KBM-7 (cell line): ENCODE results near the gene SLC39A11.
"Not testable (repeated sequence)": the region's sequence is repeated elsewhere in the genome, so short reads cannot be mapped to it uniquely, and the experiment has no call there.

ENCODE experiments used
- DNase-seq: peaks from one replicate; pipeline ENCODE4 v3.0.0-alpha.2; 2015
- in situ Hi-C: fragments of 300-500 bp; cut with MboI; formaldehyde crosslinking; loops from 2 replicates; pipeline ENCODE4 v1.14.3; 2020; ENCODE audit warnings: low sequenced_read_pairs, low pct_unique_long_range_greater_than_20kb, mixed read lengths

The SLC39A11 gene

DNA sequence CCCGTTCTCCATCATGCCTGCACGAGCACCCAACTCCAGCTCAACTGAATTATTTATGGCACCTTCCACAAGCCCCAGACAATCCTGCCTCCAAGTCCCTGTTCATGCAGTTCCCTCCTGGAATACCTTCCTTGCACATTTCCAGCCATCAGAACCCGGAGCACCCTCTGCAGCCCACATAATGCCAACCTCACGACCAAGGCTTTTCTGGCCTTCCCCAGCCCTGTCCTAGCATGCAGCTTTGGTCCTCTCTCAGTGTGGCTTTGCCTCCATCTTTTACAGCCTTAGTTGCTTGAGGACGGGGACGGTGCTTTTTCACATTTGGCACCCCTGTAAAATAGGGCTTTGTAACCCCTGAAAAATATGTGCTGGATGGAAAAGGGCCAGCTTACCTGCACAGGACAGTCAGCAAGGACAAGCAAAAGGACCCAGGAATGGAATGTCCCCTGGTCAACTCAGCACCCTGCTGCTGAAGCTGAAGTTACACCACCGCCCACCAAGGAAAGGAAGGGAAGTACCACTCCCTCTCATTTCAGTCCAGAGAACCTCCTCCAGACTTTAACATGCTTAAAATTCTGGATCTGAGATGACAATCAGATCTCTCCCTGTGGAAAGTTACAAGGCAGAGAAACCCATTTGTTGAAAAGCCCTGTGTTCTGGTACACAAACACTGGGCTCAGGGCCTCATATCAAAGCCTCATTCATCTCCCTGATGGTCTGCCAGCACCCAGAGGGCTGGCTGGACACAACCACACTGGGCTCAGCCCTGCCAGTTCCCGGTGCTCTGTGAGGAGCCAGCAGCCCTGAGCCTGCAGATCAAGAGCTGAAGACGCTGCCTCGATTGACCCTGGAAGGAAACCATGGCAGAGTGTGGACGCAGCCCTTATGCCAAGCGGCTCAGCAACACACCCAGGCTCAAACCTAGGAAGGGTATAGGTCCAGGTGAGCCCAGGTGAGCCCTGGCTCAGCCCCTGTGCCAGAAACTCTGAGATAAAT is 2.9 kb downstream of the SLC39A11 start:
- in situ Hi-C loops = no loop called here
- no peak for DNase-seq

DNA sequence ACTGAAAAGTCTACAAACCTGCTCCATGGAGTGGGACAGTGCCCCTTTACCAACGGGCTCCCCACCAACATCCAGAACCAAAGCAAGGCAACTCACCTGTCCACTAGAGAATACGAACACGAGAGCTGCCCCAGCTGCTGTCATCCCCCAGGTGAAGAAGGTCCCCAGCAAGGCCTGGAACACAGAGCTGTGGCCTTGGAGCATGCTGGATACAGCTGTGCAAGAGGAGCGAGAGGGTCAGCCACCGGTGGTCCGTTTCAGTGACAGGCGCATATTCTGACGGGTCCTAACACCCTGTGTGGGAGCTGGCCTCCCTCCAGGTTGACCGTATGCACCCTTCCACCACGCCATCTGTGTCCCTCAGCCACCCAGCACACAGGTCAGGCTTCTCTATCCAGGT is 3.9 kb downstream of the SLC39A11 start:
- DNase-seq = no peak

GRCh38 chr17:73083432-73083831 is 9.1 kb downstream of the SLC39A11 start:
- in situ Hi-C loops = no loop called here
- no peak for DNase-seq

More for the DNA sequence above, 3.9 kb downstream of the SLC39A11 start:
- in situ Hi-C loops = no loop called here

- DNase-seq = no peak
- in situ Hi-C loops = no loop called here
Observed at GRCh38 chr17:73074566-73074965, 17.9 kb downstream of the SLC39A11 start.

- in situ Hi-C loops = no loop called here
- peak; percentile 42 for DNase-seq
Observed at GRCh38 chr17:73072219-73072962, 20.1 kb downstream of the SLC39A11 start.

DNA sequence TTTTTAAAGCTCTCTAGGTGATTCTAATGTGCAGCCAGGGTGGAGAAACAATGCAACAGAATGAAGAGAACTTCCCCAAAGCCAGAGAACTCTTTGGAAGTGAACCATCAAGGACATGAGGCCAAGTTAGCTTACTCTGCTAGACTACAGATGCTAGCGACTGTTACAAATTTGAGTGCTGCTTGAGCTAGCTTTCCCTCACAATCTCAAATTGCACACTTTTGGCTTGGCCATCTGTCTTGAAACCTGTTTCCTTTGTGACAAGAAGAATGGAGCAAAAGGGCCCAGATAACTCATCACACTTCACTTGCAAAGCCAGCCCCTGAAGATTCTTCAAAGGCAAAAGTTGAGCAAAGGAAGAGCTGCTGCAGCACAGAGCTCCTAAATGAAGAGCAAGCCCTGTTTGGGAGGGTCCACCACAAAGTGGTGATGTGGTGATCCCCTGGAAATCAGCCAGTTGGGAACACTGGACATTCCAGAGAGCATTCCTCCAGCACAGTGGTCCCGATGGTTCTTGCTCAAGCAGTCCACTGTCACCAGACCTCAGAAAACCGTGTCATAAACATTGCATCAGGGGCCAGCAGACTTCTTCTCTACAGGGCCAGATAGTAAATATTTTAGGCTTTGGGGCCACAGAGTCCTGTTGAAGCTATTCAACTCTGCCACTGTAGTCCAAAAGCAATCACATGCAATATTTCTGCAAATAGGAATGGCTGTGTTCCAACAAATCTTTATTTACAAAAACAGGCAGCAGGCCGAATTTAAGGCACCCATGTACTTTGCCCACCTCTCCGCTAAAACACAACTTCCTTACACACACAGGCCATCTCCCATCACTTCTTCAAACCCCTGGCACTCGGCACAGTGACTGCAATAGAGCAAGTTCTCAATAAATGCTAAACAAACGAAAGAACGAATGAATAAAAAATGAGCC is 21.2 kb downstream of the SLC39A11 start:
- DNase-seq = no peak
- in situ Hi-C loops = no loop called here

DNA sequence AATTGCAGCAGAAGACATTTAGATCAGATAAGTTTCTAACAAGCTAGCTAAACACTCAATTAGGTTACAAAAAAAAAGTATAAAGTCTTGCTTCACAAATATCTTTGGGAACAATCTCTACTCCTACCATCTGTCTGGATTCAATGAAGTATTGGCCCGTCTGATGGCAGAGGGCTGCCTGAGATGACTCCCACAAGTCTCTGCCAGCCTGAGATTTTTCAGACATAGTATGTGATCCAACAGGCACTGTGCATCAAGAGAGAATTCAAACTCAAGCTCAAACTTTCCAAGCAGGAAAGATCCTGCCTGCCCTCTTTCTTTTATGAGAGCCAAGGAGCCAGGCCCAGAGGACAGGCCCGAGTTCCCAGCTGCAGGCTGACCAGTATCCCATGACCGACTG is 22.6 kb downstream of the SLC39A11 start:
- DNase-seq = no peak
- in situ Hi-C loops = no loop called here

DNA sequence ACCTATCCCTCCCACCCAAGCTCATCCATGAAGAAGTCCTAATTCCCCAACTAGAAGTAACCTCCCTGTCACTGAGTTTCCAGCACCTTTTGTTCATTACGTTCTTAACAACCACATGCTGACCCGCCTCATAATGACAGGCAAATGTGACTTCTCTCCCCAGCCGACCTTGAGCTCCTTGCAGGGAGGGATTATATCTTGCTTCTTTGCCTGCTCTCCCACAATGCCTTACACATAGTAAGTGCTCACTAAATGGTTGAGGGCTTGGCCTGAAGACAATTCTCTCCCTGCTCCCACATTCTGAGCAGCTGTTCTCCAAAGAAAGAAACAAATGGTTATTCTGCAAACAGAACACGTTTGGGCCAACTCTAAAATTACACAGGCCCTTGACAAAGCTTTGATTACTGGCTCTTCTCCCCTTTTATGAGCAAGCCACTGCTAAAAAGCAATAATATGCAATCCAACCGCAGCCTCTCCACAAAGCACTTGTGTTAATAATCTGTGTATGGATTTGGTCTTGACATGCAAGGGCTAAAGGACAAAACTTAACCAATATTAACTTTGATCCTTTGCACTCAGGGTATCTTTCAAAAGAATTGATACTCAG is 23.2 kb downstream of the SLC39A11 start:
- in situ Hi-C loops = no loop called here
- no peak for DNase-seq

GRCh38 chr17:73068322-73069153 is 23.9 kb downstream of the SLC39A11 start:
- DNase-seq = no peak
- in situ Hi-C loops = no loop called here

GRCh38 chr17:73067699-73068098 is 24.8 kb downstream of the SLC39A11 start:
- DNase-seq, in situ Hi-C loops: not testable (repeated sequence)

DNA sequence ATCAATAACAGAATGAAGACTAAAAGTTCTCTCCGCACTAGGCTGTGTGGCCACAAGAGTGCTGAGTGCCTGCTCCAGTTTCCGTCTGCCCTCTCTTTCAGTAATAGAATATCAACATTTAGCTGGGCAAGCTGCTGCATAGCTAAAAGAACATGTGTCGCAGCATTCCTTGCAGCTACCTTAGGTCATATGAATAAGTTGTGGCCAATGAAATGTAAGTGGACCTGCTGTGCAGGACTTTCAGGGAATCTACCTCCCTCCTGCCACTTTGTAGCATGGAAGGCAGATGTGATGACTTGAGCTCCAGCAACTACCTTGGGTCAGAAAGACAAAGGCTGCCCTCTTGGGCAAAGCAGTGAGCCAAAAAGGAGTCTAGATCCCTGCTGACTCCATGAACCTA is 25.4 kb downstream of the SLC39A11 start:
- DNase-seq = no peak
- in situ Hi-C loops = no loop called here

GRCh38 chr17:73066148-73066884 is 26.2 kb downstream of the SLC39A11 start:
- in situ Hi-C loops = no loop called here
- DNase-seq = no peak

DNA sequence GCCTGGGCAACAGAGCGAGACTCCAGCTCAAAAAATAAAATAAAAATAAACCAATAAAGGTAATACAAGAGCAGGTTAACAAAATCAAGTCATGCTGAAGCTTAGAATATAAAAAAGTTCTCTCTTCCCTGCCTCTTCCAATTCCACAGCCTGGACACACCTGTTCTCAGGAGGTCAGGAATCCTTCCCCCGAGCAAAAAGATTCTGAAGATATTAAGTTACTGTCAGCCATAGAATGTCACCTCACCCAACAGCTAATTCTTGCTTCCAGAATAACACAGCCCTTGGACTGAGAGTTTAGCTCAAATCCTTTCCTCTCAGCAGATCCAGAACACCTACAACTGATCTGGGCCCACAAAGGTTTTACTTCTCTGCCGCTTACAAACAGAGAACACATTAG is 27.1 kb downstream of the SLC39A11 start:
- DNase-seq = no peak
- in situ Hi-C loops = no loop called here

DNA sequence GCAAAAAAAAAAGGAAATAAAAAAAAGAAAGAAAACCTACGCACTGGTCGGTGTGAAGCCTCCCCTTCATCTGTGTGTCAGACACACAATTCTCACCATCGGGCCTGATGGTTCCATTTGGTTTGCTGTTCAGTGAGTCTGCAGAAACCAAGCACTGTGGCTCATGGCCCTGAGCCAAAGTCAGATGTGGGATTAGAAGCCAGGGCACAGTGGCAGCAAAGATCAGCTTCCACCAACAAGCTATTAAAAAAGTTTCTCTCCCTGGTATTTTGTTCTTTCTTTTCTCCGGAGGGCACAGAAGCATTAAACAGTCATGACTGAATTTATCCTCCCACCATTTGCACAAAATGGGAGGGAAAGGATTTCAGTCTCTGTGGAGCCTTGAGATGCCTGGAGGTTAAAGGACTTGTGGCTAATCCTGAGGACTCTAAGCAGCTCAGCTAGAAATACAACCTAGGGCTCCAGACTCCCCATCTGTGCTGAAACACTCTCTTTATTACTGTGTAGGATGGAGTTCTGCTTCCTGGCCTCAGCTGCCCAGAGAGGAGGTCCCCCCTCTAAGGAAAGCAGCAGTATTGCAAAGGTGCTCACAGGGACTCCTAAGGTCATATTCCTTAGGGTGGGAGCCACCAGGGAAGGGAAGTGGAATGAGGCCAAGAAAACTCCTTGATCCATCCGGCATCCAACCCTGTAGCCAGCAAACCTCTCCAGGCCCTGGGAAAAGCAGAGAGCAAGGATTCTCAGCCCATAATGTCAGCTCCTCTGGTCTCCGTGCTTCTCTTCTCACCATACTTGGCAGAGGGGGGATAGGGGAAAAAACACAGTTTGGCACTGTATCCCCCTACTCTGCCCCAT is 28.2 kb downstream of the SLC39A11 start:
- peak; percentile 23 for DNase-seq
- in situ Hi-C loops = no loop called here

DNA sequence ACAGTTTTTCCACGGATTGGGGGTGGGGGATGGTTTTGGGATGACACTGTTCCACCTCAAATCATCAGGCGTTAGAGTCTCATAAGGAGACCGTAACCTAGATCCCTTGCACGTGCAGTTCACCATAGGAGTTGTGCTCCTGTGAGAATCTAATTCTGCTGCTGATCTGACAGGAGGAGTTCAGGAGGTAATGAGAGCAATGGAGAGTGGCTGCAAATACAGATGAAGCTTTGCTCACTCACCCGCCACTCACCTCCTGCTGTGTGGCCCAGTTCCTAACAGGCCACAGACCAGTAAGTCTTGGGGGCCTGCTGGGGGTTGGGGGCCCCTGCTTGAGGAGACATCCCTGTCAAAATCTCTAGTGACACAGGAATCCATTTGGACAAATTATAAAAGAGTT is 29.8 kb downstream of the SLC39A11 start:
- DNase-seq = no peak
- in situ Hi-C loops = no loop called here

- in situ Hi-C loops = no loop called here
- no peak for DNase-seq
Observed at GRCh38 chr17:73061161-73061560, 31.3 kb downstream of the SLC39A11 start.
